ENCODE data around the gene ZNF217.
A peak's percentile ranks its signal among the peaks of the same experiment; 100 is the strongest.
"Not testable (repeated sequence)": the region's sequence is repeated elsewhere in the genome, so short reads cannot be mapped to it uniquely, and the experiment has no call there.

Gene ZNF217

DNA sequence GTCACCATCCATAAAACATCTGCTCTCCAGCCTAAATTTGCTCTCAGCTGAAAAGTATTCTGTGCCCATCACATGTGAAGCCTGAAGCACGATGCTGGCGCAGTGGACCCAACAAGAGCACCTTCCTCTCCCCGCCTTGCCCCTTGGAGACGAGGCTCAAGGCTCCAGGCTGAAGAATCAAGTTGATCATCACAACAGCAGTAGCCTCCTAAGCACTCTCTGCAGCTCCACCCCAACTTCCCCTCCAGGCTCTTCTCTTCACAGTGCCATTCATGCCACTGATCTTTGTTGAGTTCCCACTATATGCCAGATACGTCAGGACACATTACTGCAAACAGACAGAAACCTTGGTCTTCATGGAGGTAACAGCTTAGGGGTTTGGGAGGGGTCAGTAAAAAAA, 41.6 kb upstream of the ZNF217 start:
- Histone ChIP-seq H4K91ac (ENCODE audit: low read depth, low read length, poor library complexity) (no peak overlapping the region), H3K23ac (ENCODE audit: low read depth, low read length, poor library complexity) (no peak overlapping the region), H3K27ac (replicated peaks; ENCODE audit: low read length) (no peak overlapping the region), H2BK12ac (ENCODE audit: low read length) (no peak overlapping the region), H2BK120ac (ENCODE audit: low read depth, low read length) (no peak overlapping the region), H3K4me2 (ENCODE audit: insufficient read depth, low read length, poor library complexity, severe bottlenecking) (no peak overlapping the region), H3K14ac (ENCODE audit: low read length) (no peak overlapping the region), H3K9ac (ENCODE audit: low read depth, low read length, poor library complexity) (no peak overlapping the region), H2AK5ac (ENCODE audit: low read depth, low read length) (no peak overlapping the region), H4K8ac (ENCODE audit: low read depth, low read length) (no peak overlapping the region), H3K4me3 (ENCODE audit: low read length in 2 of 2) (no peak overlapping the region), H2BK5ac (ENCODE audit: low read length) (no peak overlapping the region), H2BK15ac (ENCODE audit: low read length) (no peak overlapping the region), H3K27me3 (ENCODE audit: control insufficient read depth in 3 of 3, insufficient read depth in 3 of 3, low read depth in 1 of 3, low read length in 3 of 3) (no peaks in the 10 kb centered on the region), H3K4me1 (ENCODE audit: control insufficient read depth in 2 of 2, insufficient read depth in 1 of 2, low read depth in 1 of 2, low read length in 2 of 2) (no peaks in the 10 kb centered on the region), H3K4ac (ENCODE audit: low read length) (no peak overlapping the region), H3K9me3 (replicated peaks in 1 of 2; ENCODE audit: control insufficient read depth in 2 of 2, insufficient read depth in 1 of 2, low read depth in 1 of 2, low read length in 2 of 2) (no peaks in the 10 kb centered on the region), H3K79me1 (ENCODE audit: low read depth, low read length) (no peaks in the 10 kb centered on the region), H2AFZ (ENCODE audit: low read length) (peak overlapping the region; percentile 22), H3K36me3 (replicated peaks in 1 of 2; ENCODE audit: control insufficient read depth in 2 of 2, insufficient read depth in 2 of 2, low read length in 2 of 2) (no peaks in the 10 kb centered on the region), H3K18ac (ENCODE audit: low read length) (no peak overlapping the region)
- DNase-seq (ENCODE audit: low spot score): no peak
- no CpG with 5 or more reads among the region's 5 CpGs for WGBS, 2 donors (ENCODE audit: extremely low coverage in 2 of 2, insufficient read length in 2 of 2, insufficient replicate concordance in 1 of 2)

DNA sequence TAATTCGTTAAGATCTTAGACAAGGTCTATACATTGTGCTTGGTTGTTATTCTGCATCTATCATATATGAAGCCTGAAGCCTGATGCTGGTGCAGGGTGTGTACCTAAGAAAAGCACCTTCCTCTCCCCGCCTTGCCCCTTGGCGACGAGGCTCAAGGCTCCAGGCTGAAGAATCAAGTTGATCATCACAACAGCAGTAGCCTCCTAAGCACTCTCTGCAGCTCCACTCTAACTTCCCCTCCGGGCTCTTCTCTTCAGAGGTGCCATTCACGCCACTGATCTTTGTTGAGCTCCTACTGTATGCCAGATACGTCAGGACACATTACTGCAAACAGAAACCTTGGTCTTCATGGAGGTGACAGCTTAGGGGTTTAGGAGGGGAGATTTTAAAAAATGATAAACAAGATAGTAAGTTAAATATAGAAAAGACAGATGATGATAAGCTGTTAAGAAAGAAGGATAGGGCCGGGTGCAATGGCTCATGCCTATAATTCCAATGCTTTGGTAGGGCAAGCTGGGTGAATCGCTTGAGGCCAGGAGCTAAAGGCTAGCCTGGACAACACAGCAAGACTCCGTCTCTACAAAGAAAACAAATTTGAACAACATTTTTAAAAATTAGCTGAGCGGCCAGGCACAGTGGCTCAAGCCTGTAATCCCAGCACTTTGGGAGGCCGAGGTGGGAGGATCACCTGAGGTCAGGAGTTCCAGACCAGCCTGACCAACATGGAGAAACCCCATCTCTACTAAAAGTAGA, 38.4 kb upstream of the ZNF217 start:
- H3K36me3 ChIP-seq (replicated peaks in 1 of 2; ENCODE audit: control insufficient read depth in 2 of 2, insufficient read depth in 2 of 2, low read length in 2 of 2): no peaks in the 10 kb centered on the region
- H3K23ac ChIP-seq (ENCODE audit: low read depth, low read length, poor library complexity): no peak overlapping the region
- no peak overlapping the region for H3K18ac ChIP-seq (ENCODE audit: low read length)
- no peak overlapping the region for H4K8ac ChIP-seq (ENCODE audit: low read depth, low read length)
- H2BK120ac ChIP-seq (ENCODE audit: low read depth, low read length): no peak overlapping the region
- no peak overlapping the region for H3K4ac ChIP-seq (ENCODE audit: low read length)
- no peak overlapping the region for H2AFZ ChIP-seq (ENCODE audit: low read length)
- H3K9me3 ChIP-seq (replicated peaks in 1 of 2; ENCODE audit: control insufficient read depth in 2 of 2, insufficient read depth in 1 of 2, low read depth in 1 of 2, low read length in 2 of 2): no peaks in the 10 kb centered on the region
- no peak overlapping the region for H4K91ac ChIP-seq (ENCODE audit: low read depth, low read length, poor library complexity)
- no peak overlapping the region for H2AK5ac ChIP-seq (ENCODE audit: low read depth, low read length)
- no peak overlapping the region for H3K4me3 ChIP-seq (ENCODE audit: low read length in 2 of 2)
- H3K9ac ChIP-seq (ENCODE audit: low read depth, low read length, poor library complexity): no peak overlapping the region
- H2BK5ac ChIP-seq (ENCODE audit: low read length): no peak overlapping the region
- H3K27me3 ChIP-seq (ENCODE audit: control insufficient read depth in 3 of 3, insufficient read depth in 3 of 3, low read depth in 1 of 3, low read length in 3 of 3): no peaks in the 10 kb centered on the region
- no peaks in the 10 kb centered on the region for H3K79me1 ChIP-seq (ENCODE audit: low read depth, low read length)
- H2BK12ac ChIP-seq (ENCODE audit: low read length): no peak overlapping the region
- no peak overlapping the region for H3K14ac ChIP-seq (ENCODE audit: low read length)
- no peak overlapping the region for H3K4me2 ChIP-seq (ENCODE audit: insufficient read depth, low read length, poor library complexity, severe bottlenecking)
- no peak overlapping the region for H2BK15ac ChIP-seq (ENCODE audit: low read length)
- no CpG with 5 or more reads among the region's 12 CpGs for WGBS, 2 donors (ENCODE audit: extremely low coverage in 2 of 2, insufficient read length in 2 of 2, insufficient replicate concordance in 1 of 2)
- H3K4me1 ChIP-seq (ENCODE audit: control insufficient read depth in 2 of 2, insufficient read depth in 1 of 2, low read depth in 1 of 2, low read length in 2 of 2): no peaks in the 10 kb centered on the region
- no peak overlapping the region for H3K27ac ChIP-seq (replicated peaks; ENCODE audit: low read length)
- no peak for DNase-seq (ENCODE audit: low spot score)

DNA sequence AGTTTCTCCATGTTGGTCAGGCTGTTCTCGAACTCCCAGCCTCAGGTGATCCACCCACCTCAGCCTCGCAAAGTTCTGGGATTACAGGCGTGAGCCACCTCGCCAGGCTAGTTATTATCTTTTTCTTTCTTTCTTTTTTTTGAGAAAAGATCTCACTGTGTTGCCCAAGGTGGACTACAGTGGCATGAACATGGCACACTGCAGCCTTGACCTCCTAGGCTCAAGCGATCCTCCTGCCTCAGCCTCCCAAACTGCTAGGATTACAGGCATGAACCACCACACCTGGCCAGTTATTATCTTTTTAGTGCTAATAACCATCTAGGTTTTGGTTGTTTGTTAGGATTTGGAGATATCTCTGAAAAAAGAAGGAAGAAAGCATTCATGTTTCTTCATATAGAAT, 35.8 kb upstream of the ZNF217 start:
- Histone ChIP-seq H3K9me3 (replicated peaks in 1 of 2; ENCODE audit: control insufficient read depth in 2 of 2, insufficient read depth in 1 of 2, low read depth in 1 of 2, low read length in 2 of 2) (no peaks in the 10 kb centered on the region), H3K4me1 (ENCODE audit: control insufficient read depth in 2 of 2, insufficient read depth in 1 of 2, low read depth in 1 of 2, low read length in 2 of 2) (no peaks in the 10 kb centered on the region), H3K9ac (ENCODE audit: low read depth, low read length, poor library complexity) (no peak overlapping the region), H3K4ac (ENCODE audit: low read length) (no peak overlapping the region), H3K14ac (ENCODE audit: low read length) (no peak overlapping the region), H2AK5ac (ENCODE audit: low read depth, low read length) (no peak overlapping the region), H2AFZ (ENCODE audit: low read length) (no peak overlapping the region), H2BK15ac (ENCODE audit: low read length) (no peak overlapping the region), H3K27ac (replicated peaks; ENCODE audit: low read length) (no peak overlapping the region), H4K91ac (ENCODE audit: low read depth, low read length, poor library complexity) (no peak overlapping the region), H2BK120ac (ENCODE audit: low read depth, low read length) (no peak overlapping the region), H3K79me1 (ENCODE audit: low read depth, low read length) (no peaks in the 10 kb centered on the region), H3K36me3 (replicated peaks in 1 of 2; ENCODE audit: control insufficient read depth in 2 of 2, insufficient read depth in 2 of 2, low read length in 2 of 2) (no peaks in the 10 kb centered on the region), H2BK12ac (ENCODE audit: low read length) (no peak overlapping the region), H3K23ac (ENCODE audit: low read depth, low read length, poor library complexity) (no peak overlapping the region), H3K27me3 (ENCODE audit: control insufficient read depth in 3 of 3, insufficient read depth in 3 of 3, low read depth in 1 of 3, low read length in 3 of 3) (no peaks in the 10 kb centered on the region), H3K18ac (ENCODE audit: low read length) (no peak overlapping the region), H2BK5ac (ENCODE audit: low read length) (no peak overlapping the region), H3K4me3 (ENCODE audit: low read length in 2 of 2) (no peak overlapping the region), H3K4me2 (ENCODE audit: insufficient read depth, low read length, poor library complexity, severe bottlenecking) (no peak overlapping the region), H4K8ac (ENCODE audit: low read depth, low read length) (no peak overlapping the region)
- DNase-seq (ENCODE audit: low spot score): no peak
- no CpG with 5 or more reads among the region's 5 CpGs for WGBS, 2 donors (ENCODE audit: extremely low coverage in 2 of 2, insufficient read length in 2 of 2, insufficient replicate concordance in 1 of 2)

DNA sequence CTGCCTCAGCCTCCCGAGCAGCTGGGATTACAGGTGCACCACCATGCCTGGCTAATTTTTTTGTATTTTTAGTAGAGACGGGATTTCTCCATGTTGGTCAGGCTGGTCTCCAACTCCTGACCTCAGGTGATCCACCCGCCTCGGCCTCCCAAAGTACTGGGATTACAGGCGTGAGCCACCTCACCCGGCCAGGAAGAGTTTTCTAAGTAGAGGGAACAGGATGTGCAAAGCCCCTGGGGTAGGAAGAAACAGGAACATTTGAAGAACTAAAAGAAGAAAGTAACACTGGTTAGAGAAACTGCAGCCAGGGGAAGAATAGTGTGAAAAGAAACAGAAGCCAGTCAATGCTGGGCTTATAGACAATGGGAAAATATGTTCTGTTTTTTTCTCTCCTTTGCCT, 35.1 kb upstream of the ZNF217 start:
- H4K91ac ChIP-seq (ENCODE audit: low read depth, low read length, poor library complexity); H3K23ac ChIP-seq (ENCODE audit: low read depth, low read length, poor library complexity); H3K18ac ChIP-seq (ENCODE audit: low read length); H2BK12ac ChIP-seq (ENCODE audit: low read length); H3K79me1 ChIP-seq (ENCODE audit: low read depth, low read length); H2BK15ac ChIP-seq (ENCODE audit: low read length); H3K4ac ChIP-seq (ENCODE audit: low read length); H3K14ac ChIP-seq (ENCODE audit: low read length); H3K9me3 ChIP-seq (replicated peaks in 1 of 2; ENCODE audit: control insufficient read depth in 2 of 2, insufficient read depth in 1 of 2, low read depth in 1 of 2, low read length in 2 of 2); H2BK120ac ChIP-seq (ENCODE audit: low read depth, low read length); H3K27ac ChIP-seq (replicated peaks; ENCODE audit: low read length); H2AFZ ChIP-seq (ENCODE audit: low read length); H4K8ac ChIP-seq (ENCODE audit: low read depth, low read length); H3K4me1 ChIP-seq (ENCODE audit: control insufficient read depth in 2 of 2, insufficient read depth in 1 of 2, low read depth in 1 of 2, low read length in 2 of 2); H3K4me3 ChIP-seq (ENCODE audit: low read length in 2 of 2); DNase-seq (ENCODE audit: low spot score); H3K27me3 ChIP-seq (ENCODE audit: control insufficient read depth in 3 of 3, insufficient read depth in 3 of 3, low read depth in 1 of 3, low read length in 3 of 3); H3K4me2 ChIP-seq (ENCODE audit: insufficient read depth, low read length, poor library complexity, severe bottlenecking); H2BK5ac ChIP-seq (ENCODE audit: low read length); H3K36me3 ChIP-seq (replicated peaks in 1 of 2; ENCODE audit: control insufficient read depth in 2 of 2, insufficient read depth in 2 of 2, low read length in 2 of 2); H3K9ac ChIP-seq (ENCODE audit: low read depth, low read length, poor library complexity); H2AK5ac ChIP-seq (ENCODE audit: low read depth, low read length): not testable (repeated sequence)
- WGBS, 2 donors (ENCODE audit: extremely low coverage in 2 of 2, insufficient read length in 2 of 2, insufficient replicate concordance in 1 of 2): no CpG with 5 or more reads among the region's 6 CpGs
